H9 (cell line): ENCODE data around the gene WNT4. TPM values are rescaled to one million over a fixed set of nuclear protein-coding genes. Genes with fewer than 3 reads are reported as not detected.

Source experiments
- DNase-seq: peaks from one replicate; pipeline ENCODE4 v3.0.0-alpha.2; 2017
- H2AFZ ChIP-seq: one replicate; pipeline ENCODE4 v1.6.1; 2013; ENCODE audit warnings: mild to moderate bottlenecking, low read length, control low read depth, moderate library complexity
- H2AK5ac ChIP-seq: 2 replicates; pipeline ENCODE4 v1.6.1; 2013; ENCODE audit warnings: low read length, control low read depth, mixed read lengths; ENCODE audit not compliant: insufficient read length
- H2BK120ac ChIP-seq: one replicate; pipeline ENCODE4 v1.6.1; 2013; ENCODE audit warnings: low read depth, mild to moderate bottlenecking, low read length, control low read depth, inconsistent platforms; ENCODE audit not compliant: poor library complexity, severe bottlenecking
- H2BK12ac ChIP-seq: 2 replicates; pipeline ENCODE4 v1.6.1; 2013; ENCODE audit warnings: low read length, control low read depth, mixed read lengths, low read depth; ENCODE audit not compliant: insufficient read length
- H2BK15ac ChIP-seq: 2 replicates; pipeline ENCODE4 v1.6.1; 2013; ENCODE audit warnings: low read depth, low read length, control low read depth
- H2BK20ac ChIP-seq: one replicate; pipeline ENCODE4 v1.6.1; 2013; ENCODE audit warnings: low read depth, mild to moderate bottlenecking, low read length, control low read depth, inconsistent platforms; ENCODE audit not compliant: poor library complexity, severe bottlenecking
- H2BK5ac ChIP-seq: 2 replicates; pipeline ENCODE4 v1.6.1; 2013; ENCODE audit warnings: low read length, control low read depth, mixed read lengths; ENCODE audit not compliant: insufficient read length
- H3K14ac ChIP-seq: 2 replicates; pipeline ENCODE4 v1.6.1; 2013; ENCODE audit warnings: low read length, control low read depth; ENCODE audit not compliant: insufficient read depth
- H3K18ac ChIP-seq: 2 replicates; pipeline ENCODE4 v1.6.1; 2013; ENCODE audit warnings: low read depth, mild to moderate bottlenecking, mixed read lengths, low read length, control low read depth; ENCODE audit not compliant: insufficient read length
- H3K23ac ChIP-seq: 2 replicates; pipeline ENCODE4 v1.6.1; 2013; ENCODE audit warnings: low read length, control low read depth, mixed read lengths, low read depth; ENCODE audit not compliant: insufficient read length
- H3K23me2 ChIP-seq: 2 replicates; pipeline ENCODE4 v1.6.1; 2013; ENCODE audit warnings: low read depth, mild to moderate bottlenecking, mixed read lengths, low read length, control low read depth; ENCODE audit not compliant: insufficient read length, poor library complexity, severe bottlenecking
- H3K27ac ChIP-seq: 2 replicates; pipeline ENCODE4 v1.5.1; 2013; ENCODE audit warnings: low read length, control low read depth, mixed read lengths, low read depth; ENCODE audit not compliant: insufficient read length
- H3K27me3 ChIP-seq: 2 replicates; pipeline ENCODE4 v1.6.1; 2013; ENCODE audit warnings: low read length, control low read depth, inconsistent platforms; ENCODE audit not compliant: insufficient read depth
- H3K4ac ChIP-seq: 2 replicates; pipeline ENCODE4 v1.6.1; 2013; ENCODE audit warnings: low read depth, mild to moderate bottlenecking, control low read depth, inconsistent platforms, low read length, moderate library complexity
- H3K4me1 ChIP-seq: 2 replicates; pipeline ENCODE4 v1.6.1; 2013; ENCODE audit warnings: low read length, control low read depth, inconsistent platforms; ENCODE audit not compliant: insufficient read depth
- H3K4me2 ChIP-seq: 2 replicates; pipeline ENCODE4 v1.6.1; 2013; ENCODE audit warnings: low read length, control low read depth, mixed read lengths; ENCODE audit not compliant: insufficient read length, insufficient read depth
- H3K56ac ChIP-seq: 2 replicates; pipeline ENCODE4 v1.6.1; 2013; ENCODE audit warnings: low read depth, mild to moderate bottlenecking, mixed read lengths, low read length, control low read depth; ENCODE audit not compliant: insufficient read length
- H3K79me1 ChIP-seq: 2 replicates; pipeline ENCODE4 v1.6.1; 2013; ENCODE audit warnings: low read depth, mild to moderate bottlenecking, moderate library complexity, low read length, control low read depth, inconsistent platforms; ENCODE audit not compliant: insufficient read depth, poor library complexity, severe bottlenecking
- H3K79me2 ChIP-seq: 2 replicates; pipeline ENCODE4 v1.6.1; 2013; ENCODE audit warnings: low read length, control low read depth, inconsistent platforms; ENCODE audit not compliant: insufficient read depth
- H3K9ac ChIP-seq: 2 replicates; pipeline ENCODE4 v1.6.1; 2013; ENCODE audit warnings: low read length, control low read depth, mixed read lengths; ENCODE audit not compliant: insufficient read length; ENCODE audit errors: extremely low read depth
- H3K9me3 ChIP-seq: one replicate; pipeline ENCODE4 v1.6.1; 2013; ENCODE audit warnings: low read depth, low read length, inconsistent platforms; ENCODE audit not compliant: control insufficient read depth
- H3T11ph ChIP-seq: one replicate; pipeline ENCODE4 v1.6.1; 2013; ENCODE audit warnings: mild to moderate bottlenecking, low read length, control low read depth, inconsistent platforms
- H4K20me1 ChIP-seq: one replicate; pipeline ENCODE4 v1.6.1; 2013; ENCODE audit not compliant: control insufficient read depth, insufficient read length, insufficient read depth
- H4K5ac ChIP-seq: 2 replicates; pipeline ENCODE4 v1.6.1; 2013; ENCODE audit warnings: low read depth, mild to moderate bottlenecking, mixed read lengths, low read length, control low read depth; ENCODE audit not compliant: insufficient read length
- H4K8ac ChIP-seq: replicated peaks from 2 replicates; pipeline ENCODE4 v1.6.1; 2013; ENCODE audit warnings: low read length, control low read depth, mixed read lengths, low read depth; ENCODE audit not compliant: insufficient read length
- H4K91ac ChIP-seq: 2 replicates; pipeline ENCODE4 v1.6.1; 2013; ENCODE audit warnings: low read depth, mild to moderate bottlenecking, moderate library complexity, mixed read lengths, low read length, control low read depth; ENCODE audit not compliant: insufficient read length
- H3K27ac Mint-ChIP-seq, 3 experiments: 2 replicates in 2 of 3; 3 replicates in 1 of 3; pipeline ENCODE4 v1.8.0; 2020 to 2021; ENCODE audit warnings: mixed read lengths in 3 of 3, mild to moderate bottlenecking in 1 of 3, moderate library complexity in 1 of 3
- H3K27me3 Mint-ChIP-seq: 2 replicates; pipeline ENCODE4 v1.8.0; 2021; ENCODE audit warnings: low read depth, mild to moderate bottlenecking, moderate library complexity, mixed read lengths
- H3K36me3 Mint-ChIP-seq, 3 experiments: 2 replicates in 2 of 3; 3 replicates in 1 of 3; pipeline ENCODE4 v1.8.0; 2020 to 2021; ENCODE audit warnings: low read depth in 3 of 3, mixed read lengths in 3 of 3; ENCODE audit not compliant: insufficient read depth in 1 of 3
- H3K4me1 Mint-ChIP-seq, 2 experiments: 2 replicates each; pipeline ENCODE4 v1.8.0; 2020; ENCODE audit warnings: mixed read lengths in 2 of 2
- H3K4me3 Mint-ChIP-seq, 2 experiments: 2 replicates in 1 of 2; 3 replicates in 1 of 2; pipeline ENCODE4 v1.8.0; 2020 to 2021; ENCODE audit warnings: mild to moderate bottlenecking in 2 of 2, mixed read lengths in 2 of 2, moderate library complexity in 1 of 2
- H3K9me3 Mint-ChIP-seq, 2 experiments: 2 replicates in 1 of 2; 3 replicates in 1 of 2; pipeline ENCODE4 v1.8.0; 2020; ENCODE audit warnings: mild to moderate bottlenecking in 2 of 2, mixed read lengths in 2 of 2, moderate library complexity in 1 of 2
- WGBS: extraction: QIAGEN DNeasy Blood & Tissue Kit; methylation state at CpG from one replicate; pipeline ENCODE4 v1.1.7; 2013; ENCODE audit warnings: missing lambda C conversion rate, low lambda C conversion rate, mixed read lengths; ENCODE audit not compliant: insufficient read length; ENCODE audit errors: extremely low coverage; 5-methylcytosine and 5-hydroxymethylcytosine counted together
- total RNA-seq: library from RNA; stranded (reverse); gene quantifications from 2 replicates; pipeline ENCODE4 v1.2.1, GENCODE V29; 2021
- TF ChIP-seq, protein P1 (sequence below): fragments of 200-600 bp; sonication (generic); conservative IDR thresholded peaks from 3 replicates; pipeline ENCODE4 v1.8.0; 2021; ENCODE audit warnings: antibody characterized with exemption, mild to moderate bottlenecking

The WNT4 gene
- total RNA-seq, 1 experiment from 2014 or later = 1.4 TPM

DNA sequence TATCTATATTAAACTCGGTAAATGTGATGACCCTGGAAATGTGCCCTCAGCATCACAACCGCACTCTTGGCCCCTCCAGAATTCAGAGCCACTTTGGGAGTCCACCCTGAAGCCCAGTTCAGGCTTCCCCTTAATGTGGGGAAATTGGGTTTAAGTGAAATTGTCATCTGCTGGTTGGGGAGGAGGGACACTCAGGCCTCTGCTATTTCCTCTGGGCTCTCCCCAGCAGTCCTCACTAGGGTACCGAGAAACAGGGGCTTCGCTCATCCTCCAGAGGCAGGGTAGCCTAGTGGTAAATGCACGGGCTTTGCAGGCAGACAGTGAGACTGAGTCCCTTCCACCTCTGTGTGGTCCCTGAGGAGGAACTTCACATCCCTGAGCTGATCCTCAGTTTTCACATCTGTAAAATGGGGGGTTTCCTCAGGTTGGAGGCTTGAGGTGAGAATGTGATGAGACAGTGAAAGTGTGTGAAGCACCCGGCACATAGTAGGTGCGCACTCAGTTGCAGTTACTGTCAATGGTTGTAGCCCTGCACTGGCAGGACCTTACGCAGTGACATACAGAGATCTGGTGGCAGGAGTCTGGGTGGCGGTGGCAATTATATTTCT, 14.6 kb upstream of the WNT4 start:
- Histone ChIP-seq H3K9ac (no peak overlapping the region), H3K9me3 (no peaks in the 10 kb centered on the region), H4K8ac (no peak overlapping the region), H2BK5ac (no peak overlapping the region), H4K91ac (no peak overlapping the region), H2AFZ (no peak overlapping the region), H3K79me2 (no peaks in the 10 kb centered on the region), H3K79me1 (no peaks in the 10 kb centered on the region), H2BK12ac (no peak overlapping the region), H3K4me2 (no peak overlapping the region), H3K56ac (no peak overlapping the region), H3K4ac (no peak overlapping the region), H2AK5ac (no peak overlapping the region), H2BK120ac (no peak overlapping the region), H3K14ac (no peak overlapping the region), H3K18ac (no peak overlapping the region), H3K27me3 (no peaks in the 10 kb centered on the region), H3T11ph (no peak overlapping the region), H2BK15ac (no peak overlapping the region), H3K23ac (no peak overlapping the region), H3K4me1 (no peaks in the 10 kb centered on the region), H4K20me1 (no peaks in the 10 kb centered on the region), H2BK20ac (no peak overlapping the region), H3K27ac (no peak overlapping the region), H3K23me2 (no peaks in the 10 kb centered on the region), H4K5ac (no peak overlapping the region)
- TF ChIP-seq, protein P1, sequence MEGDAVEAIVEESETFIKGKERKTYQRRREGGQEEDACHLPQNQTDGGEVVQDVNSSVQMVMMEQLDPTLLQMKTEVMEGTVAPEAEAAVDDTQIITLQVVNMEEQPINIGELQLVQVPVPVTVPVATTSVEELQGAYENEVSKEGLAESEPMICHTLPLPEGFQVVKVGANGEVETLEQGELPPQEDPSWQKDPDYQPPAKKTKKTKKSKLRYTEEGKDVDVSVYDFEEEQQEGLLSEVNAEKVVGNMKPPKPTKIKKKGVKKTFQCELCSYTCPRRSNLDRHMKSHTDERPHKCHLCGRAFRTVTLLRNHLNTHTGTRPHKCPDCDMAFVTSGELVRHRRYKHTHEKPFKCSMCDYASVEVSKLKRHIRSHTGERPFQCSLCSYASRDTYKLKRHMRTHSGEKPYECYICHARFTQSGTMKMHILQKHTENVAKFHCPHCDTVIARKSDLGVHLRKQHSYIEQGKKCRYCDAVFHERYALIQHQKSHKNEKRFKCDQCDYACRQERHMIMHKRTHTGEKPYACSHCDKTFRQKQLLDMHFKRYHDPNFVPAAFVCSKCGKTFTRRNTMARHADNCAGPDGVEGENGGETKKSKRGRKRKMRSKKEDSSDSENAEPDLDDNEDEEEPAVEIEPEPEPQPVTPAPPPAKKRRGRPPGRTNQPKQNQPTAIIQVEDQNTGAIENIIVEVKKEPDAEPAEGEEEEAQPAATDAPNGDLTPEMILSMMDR = no peak
- no peaks in the 10 kb centered on the region; a peak in 1 of 5 replicates for H3K9me3 Mint-ChIP-seq
- H3K4me3 Mint-ChIP-seq = no peak overlapping the region
- no CpG with 5 or more reads among the region's 9 CpGs for WGBS
- H3K4me1 Mint-ChIP-seq = peaks cover 2 to 11% of the 10 kb centered on the region in 2 experiments; a peak in 2 of 4 replicates
- H3K36me3 Mint-ChIP-seq = no peaks in the 10 kb centered on the region
- DNase-seq = no peak
- H3K27ac Mint-ChIP-seq = no peak overlapping the region; a peak in 1 of 7 replicates
- H3K27me3 Mint-ChIP-seq = no peaks in the 10 kb centered on the region; the same call in 1 of the 2 replicates
